ENCODE measurements around the gene ANKZF1.

Gene ANKZF1

GRCh38 chr2:219207134-219207883 lies 22.3 kb upstream of the ANKZF1 start:
- no peak for DNase-seq (ENCODE audit: low read depth in 2 of 2)

GRCh38 chr2:219207884-219208740 lies 21.5 kb upstream of the ANKZF1 start:
- DNase-seq (ENCODE audit: low read depth in 2 of 2): no peak

GRCh38 chr2:219209236-219210195 lies 20.1 kb upstream of the ANKZF1 start:
- DNase-seq (ENCODE audit: low read depth in 2 of 2): no peak

- no peak for DNase-seq (ENCODE audit: low read depth in 2 of 2)
These were observed 19.3 kb upstream of the ANKZF1 start for GRCh38 chr2:219210196-219210885.

GRCh38 chr2:219210886-219211362 lies 18.7 kb upstream of the ANKZF1 start:
- no peak for DNase-seq (ENCODE audit: low read depth in 2 of 2)

GRCh38 chr2:219213026-219213415 lies 16.6 kb upstream of the ANKZF1 start:
- no peak for DNase-seq (ENCODE audit: low read depth in 2 of 2)

GRCh38 chr2:219213486-219214071 lies 16.0 kb upstream of the ANKZF1 start:
- DNase-seq (ENCODE audit: low read depth in 2 of 2): no peak

- no peak for DNase-seq (ENCODE audit: low read depth in 2 of 2)
These were observed 15.5 kb upstream of the ANKZF1 start for GRCh38 chr2:219214141-219214540.

GRCh38 chr2:219214786-219215185 lies 14.8 kb upstream of the ANKZF1 start:
- DNase-seq (ENCODE audit: low read depth in 2 of 2): no peak

GRCh38 chr2:219215871-219216534 lies 13.6 kb upstream of the ANKZF1 start:
- no peak for DNase-seq (ENCODE audit: low read depth in 2 of 2)

- DNase-seq (ENCODE audit: low read depth in 2 of 2): no peak
These were observed 13.1 kb upstream of the ANKZF1 start for GRCh38 chr2:219216535-219216915.

- peak; percentile 7 to 8 for DNase-seq (ENCODE audit: low read depth in 2 of 2)
These were observed 11.3 kb upstream of the ANKZF1 start for GRCh38 chr2:219218217-219218731.

GRCh38 chr2:219218732-219219701 lies 10.6 kb upstream of the ANKZF1 start, which contains the start of gene ABCB6:
ABCB6 (minus strand) TSS chr2:219218958; CDS start chr2:219218673, 285 bp downstream.
- DNase-seq (ENCODE audit: low read depth in 2 of 2): peak; percentile 83 to 87

GRCh38 chr2:219219784-219220532 lies 9.6 kb upstream of the ANKZF1 start:
- no peak for DNase-seq (ENCODE audit: low read depth in 2 of 2)

GRCh38 chr2:219220652-219221402 lies 8.8 kb upstream of the ANKZF1 start:
- no peak for DNase-seq (ENCODE audit: low read depth in 2 of 2)

- no peak for DNase-seq (ENCODE audit: low read depth in 2 of 2)
These were observed 7.6 kb upstream of the ANKZF1 start for GRCh38 chr2:219221957-219222518.

Measured in stimulated activated CD8-positive, alpha-beta memory T cell treated with anti-CD3 and anti-CD28 coated beads, Interleukin-2, amount 100 ng/mL, for 48 hours (primary cell).